Sigmoid colon (tissue), 7 donors: ENCODE results near the gene ACADM. TPM values are rescaled to one million over a fixed set of nuclear protein-coding genes. Genes with fewer than 3 reads are reported as not detected.

Experiments
- DNase-seq: peaks from one replicate; pipeline ENCODE4 v3.0.0-alpha.2; 2019
- H3K27ac ChIP-seq, 4 donors: fragments of 200-600 bp; sonication (generic); one replicate each; pipeline ENCODE4 v1.5.1; 2016 to 2019; ENCODE audit warnings: mild to moderate bottlenecking in 1 of 4
- H3K27me3 ChIP-seq, 3 donors: fragments of 200-600 bp; sonication (generic); one replicate each; pipeline ENCODE4 v1.5.1; 2019; ENCODE audit warnings: mild to moderate bottlenecking in 1 of 3
- H3K36me3 ChIP-seq, 4 donors: fragments of 200-600 bp; sonication (generic); one replicate each; pipeline ENCODE4 v1.5.1; 2016 to 2019
- H3K4me1 ChIP-seq, 4 donors: fragments of 200-600 bp; sonication (generic); one replicate each; pipeline ENCODE4 v1.5.1; 2017 to 2019
- H3K4me3 ChIP-seq, 4 donors: fragments of 200-600 bp; sonication (generic); one replicate each; pipeline ENCODE4 v1.5.1; 2017 to 2019; ENCODE audit warnings: mild to moderate bottlenecking in 2 of 4, moderate library complexity in 1 of 4
- H3K9me3 ChIP-seq, 4 donors: fragments of 200-600 bp in 3 of 4; sonication (generic) in 3 of 4; one replicate each; pipeline versions ENCODE4 v1.5.1 to v1.6.1; 2013 to 2019
- CTCF ChIP-seq, 4 experiments: fragments of 450-650 bp in 3 of 4; fragments of 200-600 bp in 1 of 4; IDR thresholded peaks; one replicate each; pipeline ENCODE4 v1.5.1; 2016 to 2019; ENCODE audit warnings: antibody characterized with exemption in 4 of 4, mild to moderate bottlenecking in 3 of 4, moderate library complexity in 2 of 4
- EP300 ChIP-seq, 4 donors: sonication (generic); formaldehyde crosslinking; IDR thresholded peaks; one replicate each; pipeline ENCODE4 v1.6.1; 2017; ENCODE audit warnings: antibody characterized with exemption in 4 of 4
- POLR2A ChIP-seq, 2 donors: fragments of 450-650 bp; IDR thresholded peaks; one replicate each; pipeline ENCODE4 v1.6.1; 2016; ENCODE audit warnings: antibody characterized with exemption in 2 of 2, mild to moderate bottlenecking in 2 of 2, moderate library complexity in 2 of 2
- POLR2AphosphoS5 ChIP-seq, 4 donors: sonication (generic); formaldehyde crosslinking; IDR thresholded peaks; one replicate each; pipeline ENCODE4 v1.6.1; 2017; ENCODE audit warnings: antibody characterized with exemption in 4 of 4
- WGBS, 2 donors: extraction: QIAGEN DNeasy Blood & Tissue Kit; methylation state at CpG; one replicate each; pipeline ENCODE4 v1.1.7; 2013; 5-methylcytosine and 5-hydroxymethylcytosine counted together
- intact Hi-C: fragments of 100-400 bp; cut with DNase I; formaldehyde crosslinking; loops from one replicate; pipeline ENCODE4 v1.15.1; 2023
- polyA plus RNA-seq, 3 donors: library from polyadenylated mRNA; stranded (reverse); fragments of 200-250 nt; gene quantifications; one replicate each; pipeline ENCODE4 v1.2.3, GENCODE V29; 2013
- total RNA-seq, 4 donors: library from RNA; depleted of rRNA; stranded (reverse); fragments of >200 nt; gene quantifications; one replicate each; pipeline ENCODE4 v1.1.0, GENCODE V29; 2016
- donor health status: healthy with polysubstance abuse.
- donor health status: Bipolar disorder and iron deficiency.
- donor health status: healthy.

Gene ACADM
- total and polyA plus RNA-seq, 7 donors = 33.0 to 197 (median 63.1) TPM

- Histone ChIP-seq H3K36me3 (no peaks in the 10 kb centered on the region), H3K9me3 (no peaks in the 10 kb centered on the region), H3K27ac (no peak overlapping the region), H3K4me1 (no peaks in the 10 kb centered on the region), H3K27me3 (no peaks in the 10 kb centered on the region), H3K4me3 (no peak overlapping the region)
- WGBS, 2 donors = 43 to 47% methylated on average over 2 of the region's 2 CpGs
- DNase-seq = no peak
- TF ChIP-seq CTCF (IDR thresholded peaks at IDR 0.05) (no peak), POLR2A (IDR thresholded peaks at IDR 0.05) (no peak), EP300 (IDR thresholded peaks at IDR 0.05) (no peak)
- intact Hi-C loops = no loop called here
These were observed 17.3 kb upstream of the ACADM start for GRCh38 chr1:75707191-75707590.

GRCh38 chr1:75708910-75709309 is 15.6 kb upstream of the ACADM start:
- TF ChIP-seq POLR2AphosphoS5 (IDR thresholded peaks at IDR 0.05) (no peak), EP300 (IDR thresholded peaks at IDR 0.05) (no peak), POLR2A (IDR thresholded peaks at IDR 0.05) (no peak), CTCF (IDR thresholded peaks at IDR 0.05) (no peak)
- Histone ChIP-seq H3K9me3 (no peaks in the 10 kb centered on the region), H3K36me3 (no peaks in the 10 kb centered on the region), H3K4me1 (no peaks in the 10 kb centered on the region), H3K27ac (no peak overlapping the region), H3K27me3 (no peaks in the 10 kb centered on the region), H3K4me3 (no peak overlapping the region)
- no peak for DNase-seq
- intact Hi-C loops = no loop called here
- WGBS, 2 donors = 81 to 87% methylated on average over 2 of the region's 2 CpGs

- no peak for DNase-seq
- TF ChIP-seq EP300 (IDR thresholded peaks at IDR 0.05) = no peak
- no peak for TF ChIP-seq CTCF (IDR thresholded peaks at IDR 0.05)
- no peak for TF ChIP-seq POLR2AphosphoS5 (IDR thresholded peaks at IDR 0.05)
- TF ChIP-seq POLR2A (IDR thresholded peaks at IDR 0.05) = no peak
- no peaks in the 10 kb centered on the region for H3K9me3 ChIP-seq
- no peaks in the 10 kb centered on the region for H3K27me3 ChIP-seq
- intact Hi-C loops = no loop called here
- H3K27ac ChIP-seq = no peak overlapping the region
- no peak overlapping the region for H3K4me3 ChIP-seq
- H3K36me3 ChIP-seq = no peaks in the 10 kb centered on the region
- no peaks in the 10 kb centered on the region for H3K4me1 ChIP-seq
These were observed 13.7 kb upstream of the ACADM start for GRCh38 chr1:75710832-75711231.

DNA sequence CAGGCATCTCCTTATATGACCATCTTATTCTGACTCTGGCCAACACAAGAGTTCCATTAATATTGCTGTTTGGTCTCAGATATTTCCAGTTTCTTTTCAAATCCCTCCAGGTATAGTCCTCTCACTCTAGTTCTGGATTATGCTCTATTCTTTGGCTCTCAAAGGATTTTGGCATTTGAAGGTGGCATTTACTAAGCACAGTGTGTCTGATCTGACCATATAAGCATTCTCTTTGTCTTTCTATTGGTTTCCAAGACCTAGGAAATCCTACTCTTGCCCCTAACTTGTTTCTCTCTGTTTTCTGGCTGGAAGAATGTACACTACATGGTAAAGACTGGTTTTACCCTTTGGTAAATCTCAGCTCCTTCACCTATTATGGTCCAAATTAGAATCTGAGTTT is 12.7 kb upstream of the ACADM start:
- H3K9me3 ChIP-seq = no peaks in the 10 kb centered on the region
- TF ChIP-seq CTCF (IDR thresholded peaks at IDR 0.05) = no peak
- no peak for TF ChIP-seq POLR2AphosphoS5 (IDR thresholded peaks at IDR 0.05)
- H3K27ac ChIP-seq = no peak overlapping the region
- H3K27me3 ChIP-seq = no peaks in the 10 kb centered on the region
- no peak for DNase-seq
- H3K36me3 ChIP-seq = no peaks in the 10 kb centered on the region
- no peak overlapping the region for H3K4me3 ChIP-seq
- H3K4me1 ChIP-seq = no peaks in the 10 kb centered on the region
- intact Hi-C loops = no loop called here

- no peak for DNase-seq
- H3K4me3 ChIP-seq = no peak overlapping the region
- H3K9me3 ChIP-seq = no peaks in the 10 kb centered on the region
- H3K27me3 ChIP-seq = no peaks in the 10 kb centered on the region
- TF ChIP-seq CTCF (IDR thresholded peaks at IDR 0.05) (no peak), POLR2A (IDR thresholded peaks at IDR 0.05) (no peak), POLR2AphosphoS5 (IDR thresholded peaks at IDR 0.05) (no peak), EP300 (IDR thresholded peaks at IDR 0.05) (no peak)
- no peak overlapping the region for H3K27ac ChIP-seq
- intact Hi-C loops = no loop called here
- H3K36me3 ChIP-seq = no peaks in the 10 kb centered on the region
- H3K4me1 ChIP-seq = no peaks in the 10 kb centered on the region
These were observed 12.2 kb upstream of the ACADM start for GRCh38 chr1:75712306-75712705.
